HepG2 (cell line): ENCODE measurements around the gene PRR11. TPM values are rescaled to one million over a fixed set of nuclear protein-coding genes. Genes with fewer than 3 reads are reported as not detected.

ENCODE experiments used
- HMGA1 ChIP-seq: sonication (generic); formaldehyde crosslinking; conservative IDR thresholded peaks from 2 replicates; pipeline ENCODE4 v1.4.0; 2020; ENCODE audit warnings: missing genetic modification reagents
- SP5 ChIP-seq: IDR thresholded peaks from 2 replicates; pipeline ENCODE4 v1.6.1; 2016; ENCODE audit warnings: low read depth, borderline replicate concordance
- ZMYM4 ChIP-seq: sonication (generic); formaldehyde crosslinking; IDR thresholded peaks from 2 replicates; pipeline ENCODE4 v1.8.1; 2023; ENCODE audit warnings: mild to moderate bottlenecking, missing genetic modification reagents
- ZNF407 ChIP-seq: sonication (generic); formaldehyde crosslinking; IDR thresholded peaks from one replicate; pipeline ENCODE4 v1.5.1; 2020; ENCODE audit warnings: mild to moderate bottlenecking, missing genetic modification reagents; ENCODE audit errors: not compliant biosample characterization
- ZSCAN21 ChIP-seq: sonication (generic); formaldehyde crosslinking; IDR thresholded peaks from 2 replicates; pipeline ENCODE4 v1.8.0; 2022; ENCODE audit warnings: mild to moderate bottlenecking, missing genetic modification reagents, moderate library complexity, borderline replicate concordance
- polyA plus RNA-seq, 8 experiments: library from polyadenylated mRNA; depleted of rRNA in 3 of 8; stranded (reverse) in 7 of 8; unstranded in 1 of 8; fragments of >200 nt; fragmentation: Illumina TruSeq in 4 of 8; extraction: Trizol in 4 of 8; gene quantifications; 2 replicates each; pipeline versions ENCODE4 v1.2.1 to v1.2.3, GENCODE V29; 2011 to 2016; ENCODE audit warnings: low read depth in 4 of 8, missing spikeins in 1 of 8, mixed read lengths in 1 of 8; ENCODE audit not compliant: insufficient read depth in 1 of 8
- total RNA-seq, 5 experiments: library from RNA; depleted of rRNA; stranded (reverse); fragments of >200 nt; fragmentation: Illumina TruSeq; extraction: Trizol; gene quantifications; 2 replicates each; pipeline ENCODE4 v1.2.3, GENCODE V29; 2016; ENCODE audit warnings: low read depth in 1 of 5
- TF ChIP-seq, protein P1 (sequence below): IDR thresholded peaks from 2 replicates; pipeline ENCODE4 v1.6.1; 2016; ENCODE audit warnings: low read depth, missing genetic modification reagents, missing compliant biosample characterization
- TF ChIP-seq, protein P2 (sequence below): sonication (generic); formaldehyde crosslinking; IDR thresholded peaks from 2 replicates; pipeline ENCODE4 v1.4.0; 2020; ENCODE audit warnings: missing genetic modification reagents
- TF ChIP-seq, protein P3 (sequence below): sonication (generic); formaldehyde crosslinking; IDR thresholded peaks from 2 replicates; pipeline ENCODE4 v1.4.0; 2020; ENCODE audit warnings: missing genetic modification reagents

The PRR11 gene
- total and polyA plus RNA-seq, 2 of the 13 experiments (the other 11 are each of a cell fraction or from before 2014, with no cell fraction given), result 35.7 to 39.2 TPM

GRCh38 chr17:59106463-59107305 is 48.9 kb upstream of the PRR11 start, which contains the start of gene TRIM37 (continued):
- TF ChIP-seq, protein P1, sequence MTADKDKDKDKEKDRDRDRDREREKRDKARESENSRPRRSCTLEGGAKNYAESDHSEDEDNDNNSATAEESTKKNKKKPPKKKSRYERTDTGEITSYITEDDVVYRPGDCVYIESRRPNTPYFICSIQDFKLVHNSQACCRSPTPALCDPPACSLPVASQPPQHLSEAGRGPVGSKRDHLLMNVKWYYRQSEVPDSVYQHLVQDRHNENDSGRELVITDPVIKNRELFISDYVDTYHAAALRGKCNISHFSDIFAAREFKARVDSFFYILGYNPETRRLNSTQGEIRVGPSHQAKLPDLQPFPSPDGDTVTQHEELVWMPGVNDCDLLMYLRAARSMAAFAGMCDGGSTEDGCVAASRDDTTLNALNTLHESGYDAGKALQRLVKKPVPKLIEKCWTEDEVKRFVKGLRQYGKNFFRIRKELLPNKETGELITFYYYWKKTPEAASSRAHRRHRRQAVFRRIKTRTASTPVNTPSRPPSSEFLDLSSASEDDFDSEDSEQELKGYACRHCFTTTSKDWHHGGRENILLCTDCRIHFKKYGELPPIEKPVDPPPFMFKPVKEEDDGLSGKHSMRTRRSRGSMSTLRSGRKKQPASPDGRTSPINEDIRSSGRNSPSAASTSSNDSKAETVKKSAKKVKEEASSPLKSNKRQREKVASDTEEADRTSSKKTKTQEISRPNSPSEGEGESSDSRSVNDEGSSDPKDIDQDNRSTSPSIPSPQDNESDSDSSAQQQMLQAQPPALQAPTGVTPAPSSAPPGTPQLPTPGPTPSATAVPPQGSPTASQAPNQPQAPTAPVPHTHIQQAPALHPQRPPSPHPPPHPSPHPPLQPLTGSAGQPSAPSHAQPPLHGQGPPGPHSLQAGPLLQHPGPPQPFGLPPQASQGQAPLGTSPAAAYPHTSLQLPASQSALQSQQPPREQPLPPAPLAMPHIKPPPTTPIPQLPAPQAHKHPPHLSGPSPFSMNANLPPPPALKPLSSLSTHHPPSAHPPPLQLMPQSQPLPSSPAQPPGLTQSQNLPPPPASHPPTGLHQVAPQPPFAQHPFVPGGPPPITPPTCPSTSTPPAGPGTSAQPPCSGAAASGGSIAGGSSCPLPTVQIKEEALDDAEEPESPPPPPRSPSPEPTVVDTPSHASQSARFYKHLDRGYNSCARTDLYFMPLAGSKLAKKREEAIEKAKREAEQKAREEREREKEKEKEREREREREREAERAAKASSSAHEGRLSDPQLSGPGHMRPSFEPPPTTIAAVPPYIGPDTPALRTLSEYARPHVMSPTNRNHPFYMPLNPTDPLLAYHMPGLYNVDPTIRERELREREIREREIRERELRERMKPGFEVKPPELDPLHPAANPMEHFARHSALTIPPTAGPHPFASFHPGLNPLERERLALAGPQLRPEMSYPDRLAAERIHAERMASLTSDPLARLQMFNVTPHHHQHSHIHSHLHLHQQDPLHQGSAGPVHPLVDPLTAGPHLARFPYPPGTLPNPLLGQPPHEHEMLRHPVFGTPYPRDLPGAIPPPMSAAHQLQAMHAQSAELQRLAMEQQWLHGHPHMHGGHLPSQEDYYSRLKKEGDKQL, result peak; percentile 16; the same call in 1 of the 2 replicates
- TF ChIP-seq SP5 (CRISPR knock-in tag), result peak; percentile 82
- TF ChIP-seq, protein P2, sequence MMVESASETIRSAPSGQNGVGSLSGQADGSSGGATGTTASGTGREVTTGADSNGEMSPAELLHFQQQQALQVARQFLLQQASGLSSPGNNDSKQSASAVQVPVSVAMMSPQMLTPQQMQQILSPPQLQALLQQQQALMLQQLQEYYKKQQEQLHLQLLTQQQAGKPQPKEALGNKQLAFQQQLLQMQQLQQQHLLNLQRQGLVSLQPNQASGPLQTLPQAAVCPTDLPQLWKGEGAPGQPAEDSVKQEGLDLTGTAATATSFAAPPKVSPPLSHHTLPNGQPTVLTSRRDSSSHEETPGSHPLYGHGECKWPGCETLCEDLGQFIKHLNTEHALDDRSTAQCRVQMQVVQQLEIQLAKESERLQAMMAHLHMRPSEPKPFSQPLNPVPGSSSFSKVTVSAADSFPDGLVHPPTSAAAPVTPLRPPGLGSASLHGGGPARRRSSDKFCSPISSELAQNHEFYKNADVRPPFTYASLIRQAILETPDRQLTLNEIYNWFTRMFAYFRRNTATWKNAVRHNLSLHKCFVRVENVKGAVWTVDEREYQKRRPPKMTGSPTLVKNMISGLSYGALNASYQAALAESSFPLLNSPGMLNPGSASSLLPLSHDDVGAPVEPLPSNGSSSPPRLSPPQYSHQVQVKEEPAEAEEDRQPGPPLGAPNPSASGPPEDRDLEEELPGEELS (CRISPR knock-in tag), result peak; percentile 80
- peak; percentile 64; the same call in 1 of the 2 replicates for TF ChIP-seq ZSCAN21
- no peak for TF ChIP-seq HMGA1 (CRISPR knock-in tag)
- TF ChIP-seq ZMYM4, result peak; percentile 98
- peak; percentile 89 for TF ChIP-seq ZNF407 (CRISPR knock-in tag)
- TF ChIP-seq, protein P3, sequence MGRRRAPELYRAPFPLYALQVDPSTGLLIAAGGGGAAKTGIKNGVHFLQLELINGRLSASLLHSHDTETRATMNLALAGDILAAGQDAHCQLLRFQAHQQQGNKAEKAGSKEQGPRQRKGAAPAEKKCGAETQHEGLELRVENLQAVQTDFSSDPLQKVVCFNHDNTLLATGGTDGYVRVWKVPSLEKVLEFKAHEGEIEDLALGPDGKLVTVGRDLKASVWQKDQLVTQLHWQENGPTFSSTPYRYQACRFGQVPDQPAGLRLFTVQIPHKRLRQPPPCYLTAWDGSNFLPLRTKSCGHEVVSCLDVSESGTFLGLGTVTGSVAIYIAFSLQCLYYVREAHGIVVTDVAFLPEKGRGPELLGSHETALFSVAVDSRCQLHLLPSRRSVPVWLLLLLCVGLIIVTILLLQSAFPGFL (CRISPR knock-in tag), result no peak; the same call in 1 of the 2 replicates
